Prostate gland (tissue), 2 donors: ENCODE measurements around the gene OOSP3. TPM values are rescaled to one million over a fixed set of nuclear protein-coding genes. Genes with fewer than 3 reads are reported as not detected.
"Not testable (repeated sequence)": the region's sequence is repeated elsewhere in the genome, so short reads cannot be mapped to it uniquely, and the experiment has no call there.

Experiments
- DNase-seq: peaks from one replicate; pipeline ENCODE4 v3.0.0-alpha.2; 2019; ENCODE audit warnings: low spot score
- H3K27ac ChIP-seq, 2 donors: fragments of 200-600 bp; sonication (generic); 2 replicates each; pipeline ENCODE4 v1.5.1; 2017 to 2019
- H3K27me3 ChIP-seq: fragments of 200-600 bp; sonication (generic); replicated peaks from 2 replicates; pipeline ENCODE4 v1.5.1; 2019; ENCODE audit not compliant: insufficient read depth
- H3K36me3 ChIP-seq, 2 donors: fragments of 200-600 bp; sonication (generic); 1 replicate in 1 of 2; 2 replicates in 1 of 2; pipeline versions ENCODE4 v1.5.1 to v1.8.1; 2017 to 2019
- H3K4me1 ChIP-seq: fragments of 200-600 bp; sonication (generic); replicated peaks from 2 replicates; pipeline ENCODE4 v1.5.1; 2019
- H3K4me3 ChIP-seq, 2 donors: fragments of 200-600 bp; sonication (generic); 2 replicates each; pipeline ENCODE4 v1.5.1; 2017 to 2019
- H3K9me3 ChIP-seq: fragments of 200-600 bp; sonication (generic); 2 replicates; pipeline ENCODE4 v1.5.1; 2017
- POLR2A ChIP-seq: fragments of 450-650 bp; IDR thresholded peaks from one replicate; pipeline ENCODE4 v1.6.1; 2016; ENCODE audit warnings: antibody characterized with exemption, mild to moderate bottlenecking
- POLR2AphosphoS5 ChIP-seq: sonication (generic); formaldehyde crosslinking; IDR thresholded peaks from one replicate; pipeline ENCODE4 v1.6.1; 2017; ENCODE audit warnings: antibody characterized with exemption
- WGBS: methylation state at CpG from one replicate; pipeline ENCODE4 v1.1.5; 2018; 5-methylcytosine and 5-hydroxymethylcytosine counted together
- intact Hi-C: fragments of 100-400 bp; cut with DNase I; formaldehyde crosslinking; loops from one replicate; pipeline ENCODE4 v1.14.2; 2022
- total RNA-seq, 2 donors: library from RNA; depleted of rRNA; stranded (reverse); fragments of >200 nt; gene quantifications; one replicate each; pipeline ENCODE4 v1.1.0, GENCODE V29; 2016
- TF ChIP-seq, protein P1 (sequence below), 4 experiments: fragments of 200-600 bp in 2 of 4; fragments of 450-650 bp in 2 of 4; sonication (generic) in 2 of 4; IDR thresholded peaks; 1 replicate in 3 of 4; 2 replicates in 1 of 4; pipeline ENCODE4 v1.5.1; 2016 to 2019; ENCODE audit warnings: antibody characterized with exemption in 4 of 4, mild to moderate bottlenecking in 2 of 4, moderate library complexity in 2 of 4

Gene OOSP3
- total RNA-seq, 2 donors from 2014 or later, result not detected

DNA sequence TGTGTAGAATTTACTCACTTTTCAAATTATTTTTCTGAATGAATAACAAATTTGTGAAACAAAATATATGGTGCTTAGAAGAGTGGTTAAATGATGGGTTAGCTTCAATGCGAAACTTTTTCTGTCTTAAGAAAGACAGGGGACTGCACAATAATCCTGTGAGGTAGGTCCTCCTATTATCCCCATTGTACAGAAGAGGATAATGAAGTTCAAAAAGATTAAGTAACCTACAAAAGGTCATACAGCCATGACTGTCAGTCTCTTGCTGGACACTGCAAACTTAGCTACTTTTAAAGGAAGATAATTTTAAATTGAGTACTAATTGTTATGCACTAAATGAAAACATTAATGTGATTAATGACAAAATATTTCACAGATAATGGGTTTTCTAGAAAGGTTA lies 5.0 kb downstream of the OOSP3 start:
- TF ChIP-seq, protein P1, sequence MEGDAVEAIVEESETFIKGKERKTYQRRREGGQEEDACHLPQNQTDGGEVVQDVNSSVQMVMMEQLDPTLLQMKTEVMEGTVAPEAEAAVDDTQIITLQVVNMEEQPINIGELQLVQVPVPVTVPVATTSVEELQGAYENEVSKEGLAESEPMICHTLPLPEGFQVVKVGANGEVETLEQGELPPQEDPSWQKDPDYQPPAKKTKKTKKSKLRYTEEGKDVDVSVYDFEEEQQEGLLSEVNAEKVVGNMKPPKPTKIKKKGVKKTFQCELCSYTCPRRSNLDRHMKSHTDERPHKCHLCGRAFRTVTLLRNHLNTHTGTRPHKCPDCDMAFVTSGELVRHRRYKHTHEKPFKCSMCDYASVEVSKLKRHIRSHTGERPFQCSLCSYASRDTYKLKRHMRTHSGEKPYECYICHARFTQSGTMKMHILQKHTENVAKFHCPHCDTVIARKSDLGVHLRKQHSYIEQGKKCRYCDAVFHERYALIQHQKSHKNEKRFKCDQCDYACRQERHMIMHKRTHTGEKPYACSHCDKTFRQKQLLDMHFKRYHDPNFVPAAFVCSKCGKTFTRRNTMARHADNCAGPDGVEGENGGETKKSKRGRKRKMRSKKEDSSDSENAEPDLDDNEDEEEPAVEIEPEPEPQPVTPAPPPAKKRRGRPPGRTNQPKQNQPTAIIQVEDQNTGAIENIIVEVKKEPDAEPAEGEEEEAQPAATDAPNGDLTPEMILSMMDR (IDR thresholded peaks at IDR 0.05), result no peak
- TF ChIP-seq POLR2AphosphoS5 (no peak), POLR2A (no peak)
- no peak overlapping the region for H3K27ac ChIP-seq
- no peak overlapping the region for H3K4me3 ChIP-seq
- H3K9me3 ChIP-seq, result no peaks in the 10 kb centered on the region
- H3K27me3 ChIP-seq, result no peaks in the 10 kb centered on the region
- H3K4me1 ChIP-seq, result no peaks in the 10 kb centered on the region
- intact Hi-C loops, result no loop called here
- no peaks in the 10 kb centered on the region for H3K36me3 ChIP-seq
- 87% methylated on average over 1 of the region's 1 CpG for WGBS
- DNase-seq, result no peak

DNA sequence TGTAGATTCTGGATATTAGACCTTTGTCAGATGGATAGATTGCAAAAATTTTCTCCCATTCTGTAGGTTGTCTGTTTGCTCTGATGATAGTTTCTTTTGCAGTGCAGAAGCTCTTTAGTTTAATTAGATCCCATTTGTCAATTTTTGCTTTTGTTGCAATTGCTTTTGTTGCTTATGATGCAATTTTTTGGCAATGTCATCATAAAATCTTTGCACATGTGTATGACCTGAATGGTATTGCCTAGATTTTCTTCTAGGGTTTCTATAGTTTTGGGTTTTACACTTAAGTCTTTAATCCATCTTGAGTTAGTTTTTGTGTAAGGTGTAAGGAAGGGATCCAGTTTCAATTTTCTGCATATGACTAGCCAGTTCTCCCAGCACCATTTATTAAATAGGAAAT lies 8.6 kb downstream of the OOSP3 start:
- H3K36me3 ChIP-seq, H3K27me3 ChIP-seq, intact Hi-C loops, H3K4me1 ChIP-seq, H3K9me3 ChIP-seq, H3K27ac ChIP-seq, DNase-seq, H3K4me3 ChIP-seq: not testable (repeated sequence)

DNA sequence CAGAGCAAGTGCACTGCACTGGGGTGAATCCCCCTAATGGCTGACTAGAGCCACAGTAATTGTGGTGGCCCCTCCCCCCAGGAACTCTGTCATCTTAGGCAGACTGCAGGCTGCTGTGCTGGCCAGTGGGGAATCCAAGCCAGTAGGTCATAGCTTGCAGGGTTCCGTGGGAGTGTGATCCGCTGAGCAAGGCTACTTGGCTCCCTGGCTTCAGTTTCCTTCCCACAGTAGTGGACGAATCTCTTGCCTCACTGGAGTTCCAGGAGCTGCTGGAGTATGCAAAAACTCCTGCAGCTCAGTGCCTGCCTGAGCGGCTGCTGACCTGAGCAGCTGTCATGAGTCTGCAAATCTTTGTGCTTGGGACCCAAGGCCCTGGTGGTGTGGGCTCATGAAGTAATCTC lies 13.2 kb downstream of the OOSP3 start:
- intact Hi-C loops, result no loop called here
- WGBS, result 23% methylated on average over 4 of the region's 4 CpGs
- no peak for DNase-seq

DNA sequence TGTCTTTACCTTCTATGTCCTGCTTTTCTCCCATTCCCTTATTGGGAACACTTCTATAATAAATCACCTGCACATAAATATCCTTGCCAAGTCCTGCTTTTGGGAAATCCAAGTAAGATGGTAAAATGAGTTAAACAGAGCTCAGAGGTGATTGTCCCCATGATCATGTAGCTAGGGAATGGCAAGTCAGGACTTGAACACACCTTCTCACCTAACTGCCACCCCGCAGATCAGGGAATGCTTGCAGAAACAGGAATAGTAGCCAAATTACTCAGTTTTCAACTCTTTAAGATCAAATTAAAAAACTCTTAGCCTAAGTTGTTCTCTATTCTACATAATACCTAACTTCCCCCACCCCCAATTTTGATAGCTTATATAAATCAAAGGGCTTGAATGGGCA lies 16.0 kb downstream of the OOSP3 start:
- TF ChIP-seq POLR2A (no peak), POLR2AphosphoS5 (no peak)
- Histone ChIP-seq H3K4me1 (no peaks in the 10 kb centered on the region), H3K4me3 (no peak overlapping the region), H3K36me3 (no peaks in the 10 kb centered on the region), H3K9me3 (no peaks in the 10 kb centered on the region), H3K27ac (no peak overlapping the region), H3K27me3 (no peaks in the 10 kb centered on the region)
- no peak for DNase-seq
- intact Hi-C loops, result no loop called here
- 39% methylated on average over 1 of the region's 1 CpG for WGBS

More for the DNA sequence above, 13.2 kb downstream of the OOSP3 start:
- H3K9me3 ChIP-seq, result no peaks in the 10 kb centered on the region
- TF ChIP-seq POLR2A (no peak), POLR2AphosphoS5 (no peak)
- TF ChIP-seq, protein P1 (IDR thresholded peaks at IDR 0.05), result no peak
- no peak overlapping the region for H3K27ac ChIP-seq
- H3K4me1 ChIP-seq, result no peaks in the 10 kb centered on the region
- H3K4me3 ChIP-seq, result no peak overlapping the region
- no peaks in the 10 kb centered on the region for H3K27me3 ChIP-seq
- no peaks in the 10 kb centered on the region for H3K36me3 ChIP-seq

DNA sequence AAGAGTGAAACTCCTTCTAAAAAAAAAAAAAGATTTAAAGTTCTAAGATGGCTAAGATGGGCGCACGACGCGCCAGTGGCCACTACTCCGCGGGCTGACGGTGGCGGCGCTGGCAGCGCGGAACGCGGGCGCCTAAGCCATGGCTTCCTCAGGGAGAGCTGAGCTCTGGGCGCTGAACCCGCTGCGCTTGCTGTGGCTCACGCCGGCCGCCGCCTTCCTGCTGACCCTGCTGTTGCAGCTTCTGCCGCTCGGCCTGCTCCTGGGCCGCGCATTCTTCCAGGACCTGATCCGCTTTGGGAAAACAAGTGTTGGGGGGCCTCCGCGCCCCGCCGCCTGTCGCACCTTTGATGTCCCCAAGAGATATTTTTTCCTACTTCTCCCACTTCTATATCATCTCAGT lies 19.5 kb downstream of the OOSP3 start:
- Histone ChIP-seq H3K27ac (no peak overlapping the region), H3K4me1 (no peaks in the 10 kb centered on the region), H3K4me3 (no peak overlapping the region), H3K9me3 (no peaks in the 10 kb centered on the region), H3K27me3 (no peaks in the 10 kb centered on the region), H3K36me3 (no peaks in the 10 kb centered on the region)
- no peak for TF ChIP-seq POLR2A
- TF ChIP-seq POLR2AphosphoS5, result no peak
- TF ChIP-seq, protein P1 (IDR thresholded peaks at IDR 0.05), result no peak
- no peak for DNase-seq
- 97% methylated on average over 31 of the region's 31 CpGs for WGBS
- intact Hi-C loops, result no loop called here

DNA sequence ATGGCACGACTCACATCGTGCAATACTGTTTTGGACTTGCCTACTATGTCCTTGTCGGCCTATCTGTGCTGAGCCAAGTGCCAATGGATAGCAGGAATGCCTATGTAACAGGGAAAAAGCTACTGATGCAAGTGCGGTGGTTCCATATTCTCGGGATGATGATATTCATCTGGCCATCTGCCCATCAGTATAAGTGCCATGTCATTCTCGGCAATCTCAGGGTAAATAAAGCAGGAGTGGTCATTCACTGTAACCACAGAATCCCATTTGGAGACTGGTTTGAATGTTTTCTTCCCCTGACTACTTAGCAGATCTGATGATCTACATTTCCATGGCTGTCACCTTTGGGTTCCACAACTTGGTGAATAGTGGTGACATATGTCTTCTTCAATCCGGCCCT lies 20.1 kb downstream of the OOSP3 start:
- intact Hi-C loops, result no loop called here

More for the DNA sequence above, 20.1 kb downstream of the OOSP3 start:
- Histone ChIP-seq H3K27ac (no peak overlapping the region), H3K4me1 (no peaks in the 10 kb centered on the region), H3K27me3 (no peaks in the 10 kb centered on the region), H3K9me3 (no peaks in the 10 kb centered on the region), H3K36me3 (no peaks in the 10 kb centered on the region), H3K4me3 (no peak overlapping the region)
- no peak for DNase-seq
- WGBS, result 81% methylated on average over 7 of the region's 7 CpGs
- TF ChIP-seq, protein P1 (IDR thresholded peaks at IDR 0.05), result no peak
- TF ChIP-seq POLR2A (no peak), POLR2AphosphoS5 (no peak)
